ENCODE data around the gene PLG. TPM values are rescaled to one million over a fixed set of nuclear protein-coding genes. Genes with fewer than 3 reads are reported as not detected.
"Not testable (repeated sequence)": the region's sequence is repeated elsewhere in the genome, so short reads cannot be mapped to it uniquely, and the experiment has no call there.

The PLG gene
- total RNA-seq, 4 donors from 2014 or later, result not detected

- DNase-seq (ENCODE audit: low spot score in 2 of 2), result peak; percentile 20 to 92
- H3K4me3 ChIP-seq (ENCODE audit: low read depth, poor library complexity, severe bottlenecking), result no peak overlapping the region
- TF ChIP-seq, protein P1, sequence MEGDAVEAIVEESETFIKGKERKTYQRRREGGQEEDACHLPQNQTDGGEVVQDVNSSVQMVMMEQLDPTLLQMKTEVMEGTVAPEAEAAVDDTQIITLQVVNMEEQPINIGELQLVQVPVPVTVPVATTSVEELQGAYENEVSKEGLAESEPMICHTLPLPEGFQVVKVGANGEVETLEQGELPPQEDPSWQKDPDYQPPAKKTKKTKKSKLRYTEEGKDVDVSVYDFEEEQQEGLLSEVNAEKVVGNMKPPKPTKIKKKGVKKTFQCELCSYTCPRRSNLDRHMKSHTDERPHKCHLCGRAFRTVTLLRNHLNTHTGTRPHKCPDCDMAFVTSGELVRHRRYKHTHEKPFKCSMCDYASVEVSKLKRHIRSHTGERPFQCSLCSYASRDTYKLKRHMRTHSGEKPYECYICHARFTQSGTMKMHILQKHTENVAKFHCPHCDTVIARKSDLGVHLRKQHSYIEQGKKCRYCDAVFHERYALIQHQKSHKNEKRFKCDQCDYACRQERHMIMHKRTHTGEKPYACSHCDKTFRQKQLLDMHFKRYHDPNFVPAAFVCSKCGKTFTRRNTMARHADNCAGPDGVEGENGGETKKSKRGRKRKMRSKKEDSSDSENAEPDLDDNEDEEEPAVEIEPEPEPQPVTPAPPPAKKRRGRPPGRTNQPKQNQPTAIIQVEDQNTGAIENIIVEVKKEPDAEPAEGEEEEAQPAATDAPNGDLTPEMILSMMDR (IDR thresholded peaks at IDR 0.05), result no peak
- no peak for TF ChIP-seq POLR2A (IDR thresholded peaks at IDR 0.05)
- intact Hi-C loops (cut with DNase I; ENCODE audit: low total_unique reads), result no loop called here
- WGBS, 2 donors, result 2 to 3% methylated on average over 50 of the region's 55 CpGs
Observed at GRCh38 chr6:160766989-160767646, 65.1 kb downstream of the PLG start.

DNA sequence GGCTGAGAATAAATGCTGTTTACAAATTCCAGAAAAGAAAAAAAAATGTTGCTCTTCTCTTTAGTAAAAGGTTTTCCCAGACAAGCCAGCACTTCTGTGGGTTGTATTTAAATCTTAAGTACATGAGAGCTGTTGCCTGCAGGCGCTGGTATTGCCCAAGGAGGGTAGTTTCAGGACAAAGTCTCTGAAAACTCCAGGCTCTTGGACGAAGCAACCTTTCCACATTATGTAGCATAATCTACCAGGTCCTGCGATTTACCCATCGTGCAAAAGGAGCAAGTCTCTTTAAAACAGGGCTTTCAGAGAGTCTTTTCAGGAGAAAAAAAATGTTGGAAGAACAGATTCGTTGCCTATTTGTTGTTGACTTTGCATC is 65.6 kb downstream of the PLG start:
- TF ChIP-seq, protein P1 (IDR thresholded peaks at IDR 0.05), result no peak
- no peak for TF ChIP-seq POLR2A (IDR thresholded peaks at IDR 0.05)
- 43 to 49% methylated on average over 5 of the region's 5 CpGs for WGBS, 2 donors
- DNase-seq (ENCODE audit: low spot score in 2 of 2), result no peak
- intact Hi-C loops (cut with DNase I; ENCODE audit: low total_unique reads), result no loop called here
- no peak overlapping the region for H3K4me3 ChIP-seq (ENCODE audit: low read depth, poor library complexity, severe bottlenecking)

DNA sequence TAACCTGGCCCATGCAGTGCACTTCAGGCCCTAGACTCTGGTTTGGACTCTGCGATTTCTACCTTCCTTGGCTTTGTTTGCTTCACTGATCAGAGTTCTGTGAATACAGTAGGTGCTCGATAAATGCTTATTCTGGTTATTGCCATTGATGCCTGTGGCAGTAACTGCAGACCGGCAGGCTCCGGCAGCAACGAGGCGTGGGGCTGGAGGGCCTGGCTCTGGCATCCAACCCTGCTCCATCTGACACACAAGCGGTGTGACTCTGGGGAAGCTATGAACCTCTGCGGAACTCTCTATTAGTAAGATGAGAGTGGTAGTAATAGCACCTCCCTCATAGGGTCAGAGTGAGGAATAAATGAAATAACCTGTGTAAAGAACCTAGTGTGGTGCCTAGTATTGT is 66.1 kb downstream of the PLG start:
- no peak for DNase-seq (ENCODE audit: low spot score in 2 of 2)
- no peak overlapping the region for H3K4me3 ChIP-seq (ENCODE audit: low read depth, poor library complexity, severe bottlenecking)
- intact Hi-C loops (cut with DNase I; ENCODE audit: low total_unique reads), result no loop called here
- 92 to 94% methylated on average over 8 of the region's 8 CpGs for WGBS, 2 donors
- TF ChIP-seq, protein P1 (IDR thresholded peaks at IDR 0.05), result no peak
- no peak for TF ChIP-seq POLR2A (IDR thresholded peaks at IDR 0.05)

DNA sequence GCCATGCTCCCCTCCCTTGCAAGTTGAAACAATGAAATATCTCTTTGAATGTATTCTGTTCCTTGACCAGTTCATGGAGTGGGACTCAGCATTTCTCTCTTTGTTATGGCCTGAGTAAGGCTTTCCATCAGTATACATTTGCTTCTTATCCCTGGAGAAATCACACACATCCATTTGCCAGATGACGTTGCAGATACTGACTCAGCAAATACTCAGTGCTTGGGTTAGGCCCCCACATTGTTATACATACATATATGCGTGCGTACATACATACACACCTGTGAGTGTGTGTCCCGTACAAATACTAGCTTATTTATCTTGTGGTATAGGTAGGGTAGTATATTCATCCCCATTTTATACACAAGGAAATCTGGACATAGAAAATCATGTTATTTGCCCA is 72.4 kb downstream of the PLG start:
- intact Hi-C loops (cut with DNase I; ENCODE audit: low total_unique reads), result no loop called here
- DNase-seq (ENCODE audit: low spot score in 2 of 2), result no peak
- no peak for TF ChIP-seq POLR2A (IDR thresholded peaks at IDR 0.05)
- TF ChIP-seq, protein P1 (IDR thresholded peaks at IDR 0.05), result no peak
- 85 to 86% methylated on average over 4 of the region's 4 CpGs for WGBS, 2 donors
- no peak overlapping the region for H3K4me3 ChIP-seq (ENCODE audit: low read depth, poor library complexity, severe bottlenecking)

GRCh38 chr6:160775792-160776580 is 73.9 kb downstream of the PLG start:
- H3K4me3 ChIP-seq (ENCODE audit: low read depth, poor library complexity, severe bottlenecking), result no peak overlapping the region
- no peak for TF ChIP-seq POLR2A (IDR thresholded peaks at IDR 0.05)
- TF ChIP-seq, protein P1 (IDR thresholded peaks at IDR 0.05), result no peak
- intact Hi-C loops (cut with DNase I; ENCODE audit: low total_unique reads), result no loop called here
- WGBS, 2 donors, result 46 to 56% methylated on average over 6 of the region's 6 CpGs
- no peak for DNase-seq (ENCODE audit: low spot score in 2 of 2)

- DNase-seq (ENCODE audit: low spot score in 2 of 2); H3K4me3 ChIP-seq (ENCODE audit: low read depth, poor library complexity, severe bottlenecking); intact Hi-C loops (cut with DNase I; ENCODE audit: low total_unique reads): not testable (repeated sequence)
- 94 to 96% methylated on average over 6 of the region's 6 CpGs for WGBS, 2 donors
Observed at GRCh38 chr6:160779095-160779494, 77.1 kb downstream of the PLG start.

GRCh38 chr6:160780656-160781055 is 78.6 kb downstream of the PLG start:
- H3K4me3 ChIP-seq (ENCODE audit: low read depth, poor library complexity, severe bottlenecking); intact Hi-C loops (cut with DNase I; ENCODE audit: low total_unique reads); DNase-seq (ENCODE audit: low spot score in 2 of 2): not testable (repeated sequence)
- 93 to 98% methylated on average over 3 of the region's 3 CpGs for WGBS, 2 donors
